ENCODE results near the gene CCDC57. TPM values are rescaled to one million over a fixed set of nuclear protein-coding genes. Genes with fewer than 3 reads are reported as not detected.

The CCDC57 gene
- total RNA-seq, 4 donors from 2014 or later = 27.1 to 79.9 (median 50.9) TPM

DNA sequence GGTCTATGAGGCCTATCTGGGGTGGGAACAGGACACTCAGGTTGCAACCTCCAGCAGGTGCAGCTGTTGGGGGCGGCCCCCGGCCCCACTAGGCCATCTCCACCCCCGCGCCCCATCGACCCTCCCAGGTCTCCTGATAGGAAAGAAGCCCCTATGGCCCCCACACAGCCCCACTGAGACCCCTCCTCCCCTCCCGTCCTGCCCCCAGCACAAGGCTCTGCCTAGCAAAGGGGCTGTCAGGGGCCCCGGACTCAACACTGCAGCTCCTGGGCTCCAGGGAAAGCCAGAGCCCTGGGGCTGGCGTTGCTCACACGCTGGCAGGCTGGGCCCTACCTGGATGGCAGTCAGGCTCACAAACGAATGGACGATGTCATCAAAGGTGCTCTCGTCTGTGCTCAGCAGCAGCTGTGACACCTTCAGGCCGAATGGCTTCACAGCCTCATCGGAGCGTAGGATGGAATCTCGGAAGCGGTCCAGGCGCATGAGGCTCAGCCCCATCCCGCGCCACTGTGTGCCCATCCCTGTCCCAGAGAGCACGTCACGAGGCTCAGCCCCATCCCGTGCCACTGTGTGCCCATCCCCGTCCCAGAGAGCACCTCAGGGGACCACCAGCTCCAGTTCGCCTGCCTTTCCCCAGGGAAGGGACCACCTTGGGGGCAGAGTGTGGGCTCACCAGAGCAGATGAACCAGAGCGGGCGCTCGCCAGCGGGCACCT, 121.9 kb downstream of the CCDC57 start:
- H3K27ac ChIP-seq = no peak overlapping the region
- no peaks in the 10 kb centered on the region for H3K27me3 ChIP-seq
- intact Hi-C loops (cut with DNase I) = no loop called here
- no peaks in the 10 kb centered on the region for H3K4me1 ChIP-seq
- H3K9me3 ChIP-seq = no peaks in the 10 kb centered on the region
- 95 to 98% methylated on average over 8 to 24 of the region's 29 CpGs for WGBS, 2 donors
- TF ChIP-seq POLR2A (IDR thresholded peaks at IDR 0.05) = no peak
- TF ChIP-seq CTCF (IDR thresholded peaks at IDR 0.05) = no peak
- H3K36me3 ChIP-seq = peaks cover 87 to 93% of the 10 kb centered on the region in 2 donors
- H3K4me3 ChIP-seq (replicated peaks in 1 of 3) = no peak overlapping the region
- DNase-seq = no peak

DNA sequence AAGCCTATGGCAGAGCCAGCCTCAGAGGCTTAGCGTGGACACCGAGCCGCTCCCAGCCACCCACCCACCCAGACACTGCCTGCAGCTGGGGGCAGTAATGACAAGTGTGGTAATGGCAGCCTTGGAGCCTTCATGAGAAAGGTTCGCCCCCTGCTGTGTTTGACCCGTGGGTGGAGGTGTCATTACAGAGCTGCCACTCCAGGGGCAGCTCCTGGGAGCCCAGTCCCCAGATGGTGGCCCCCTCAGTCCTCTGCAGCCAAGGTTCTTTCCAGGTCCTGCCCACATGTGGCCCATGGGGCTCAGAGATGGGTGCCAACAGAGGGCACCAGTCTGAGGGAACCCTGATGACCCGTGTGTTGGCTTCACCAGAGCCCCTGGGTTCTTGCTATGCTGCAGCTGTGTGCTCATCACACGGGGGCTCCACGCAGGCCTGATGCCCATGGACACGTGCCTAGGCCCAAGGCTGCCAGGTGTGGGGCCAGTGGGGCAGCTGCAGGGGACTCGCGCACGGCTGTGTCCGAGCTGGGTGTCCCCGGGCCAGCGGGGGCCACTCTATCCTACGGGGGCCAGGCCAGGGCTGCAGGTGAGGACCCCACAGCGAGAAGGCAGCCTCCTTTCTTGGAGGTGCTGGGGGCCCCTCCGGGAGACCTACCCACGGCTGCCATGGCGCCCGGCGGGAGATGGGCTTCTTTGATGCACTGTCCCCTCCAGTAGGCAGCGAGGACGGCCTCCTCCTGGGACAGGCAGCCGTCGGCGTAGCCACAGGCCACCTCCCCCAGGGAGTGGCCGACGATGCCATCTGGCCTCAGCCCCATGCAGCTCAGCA, 122.7 kb downstream of the CCDC57 start:
- Histone ChIP-seq H3K36me3 (peaks cover 87 to 97% of the 10 kb centered on the region in 2 donors), H3K27me3 (no peaks in the 10 kb centered on the region), H3K4me3 (replicated peaks in 1 of 3) (no peak overlapping the region), H3K9me3 (no peaks in the 10 kb centered on the region), H3K27ac (no peak overlapping the region), H3K4me1 (no peaks in the 10 kb centered on the region)
- 93% methylated on average over 10 of the region's 29 CpGs; no CpG with 5 or more reads in 1 of the 2 donors for WGBS, 2 donors
- intact Hi-C loops (cut with DNase I) = no loop called here
- no peak for DNase-seq
- TF ChIP-seq POLR2A (IDR thresholded peaks at IDR 0.05) (no peak), CTCF (IDR thresholded peaks at IDR 0.05) (no peak)

DNA sequence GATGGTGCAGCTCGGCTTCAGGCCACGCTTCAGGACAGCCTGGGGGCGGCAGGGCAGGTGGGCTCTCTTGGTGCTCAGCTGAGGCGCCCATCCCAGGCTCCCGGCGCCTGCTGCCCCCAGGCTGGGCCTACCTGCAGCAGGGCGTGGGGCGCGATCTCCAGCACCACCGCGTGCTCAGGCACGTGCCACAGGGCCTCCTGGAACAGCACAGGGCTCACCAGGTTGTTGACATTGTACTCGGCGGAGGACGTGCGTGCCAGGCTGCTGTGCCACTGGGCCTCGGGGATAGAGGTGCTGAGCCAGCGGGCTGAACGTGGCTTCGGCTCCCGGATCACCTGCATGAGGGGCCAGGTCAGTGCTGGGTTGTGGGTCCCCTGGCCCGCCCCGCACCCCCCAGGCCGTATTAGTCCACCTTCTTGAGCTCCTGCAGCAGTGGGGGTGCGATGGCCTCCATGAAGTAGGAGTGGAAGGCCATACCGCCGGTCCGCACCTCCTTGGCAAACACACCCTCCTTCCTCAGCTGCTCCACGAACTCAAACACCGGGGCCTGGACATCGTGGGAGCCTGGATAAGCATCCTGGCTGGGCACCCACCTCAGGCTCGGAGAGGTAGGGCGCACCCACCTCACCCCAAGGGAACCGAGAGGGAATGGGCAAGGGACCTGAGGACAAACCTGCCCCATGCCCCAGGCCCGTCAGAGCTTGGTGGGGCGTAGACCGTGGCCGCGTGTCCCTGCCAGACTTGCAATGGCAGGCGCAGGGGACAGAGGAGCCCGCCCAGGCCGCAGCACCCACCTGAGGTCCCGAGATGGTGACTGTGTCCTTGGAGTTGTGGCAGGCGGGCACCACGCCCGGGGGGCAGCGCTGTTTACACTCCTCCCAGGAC, 123.6 kb downstream of the CCDC57 start:
- DNase-seq = no peak
- H3K4me3 ChIP-seq (replicated peaks in 1 of 3) = no peak overlapping the region
- H3K27ac ChIP-seq = no peak overlapping the region
- peaks cover 87 to 99% of the 10 kb centered on the region in 2 donors for H3K36me3 ChIP-seq
- WGBS, 2 donors = 96% methylated on average over 9 to 23 of the region's 47 CpGs
- no peaks in the 10 kb centered on the region for H3K4me1 ChIP-seq
- intact Hi-C loops (cut with DNase I) = no loop called here
- no peaks in the 10 kb centered on the region for H3K27me3 ChIP-seq
- H3K9me3 ChIP-seq = no peaks in the 10 kb centered on the region
- TF ChIP-seq CTCF (IDR thresholded peaks at IDR 0.05) (no peak), POLR2A (IDR thresholded peaks at IDR 0.05) (no peak)

DNA sequence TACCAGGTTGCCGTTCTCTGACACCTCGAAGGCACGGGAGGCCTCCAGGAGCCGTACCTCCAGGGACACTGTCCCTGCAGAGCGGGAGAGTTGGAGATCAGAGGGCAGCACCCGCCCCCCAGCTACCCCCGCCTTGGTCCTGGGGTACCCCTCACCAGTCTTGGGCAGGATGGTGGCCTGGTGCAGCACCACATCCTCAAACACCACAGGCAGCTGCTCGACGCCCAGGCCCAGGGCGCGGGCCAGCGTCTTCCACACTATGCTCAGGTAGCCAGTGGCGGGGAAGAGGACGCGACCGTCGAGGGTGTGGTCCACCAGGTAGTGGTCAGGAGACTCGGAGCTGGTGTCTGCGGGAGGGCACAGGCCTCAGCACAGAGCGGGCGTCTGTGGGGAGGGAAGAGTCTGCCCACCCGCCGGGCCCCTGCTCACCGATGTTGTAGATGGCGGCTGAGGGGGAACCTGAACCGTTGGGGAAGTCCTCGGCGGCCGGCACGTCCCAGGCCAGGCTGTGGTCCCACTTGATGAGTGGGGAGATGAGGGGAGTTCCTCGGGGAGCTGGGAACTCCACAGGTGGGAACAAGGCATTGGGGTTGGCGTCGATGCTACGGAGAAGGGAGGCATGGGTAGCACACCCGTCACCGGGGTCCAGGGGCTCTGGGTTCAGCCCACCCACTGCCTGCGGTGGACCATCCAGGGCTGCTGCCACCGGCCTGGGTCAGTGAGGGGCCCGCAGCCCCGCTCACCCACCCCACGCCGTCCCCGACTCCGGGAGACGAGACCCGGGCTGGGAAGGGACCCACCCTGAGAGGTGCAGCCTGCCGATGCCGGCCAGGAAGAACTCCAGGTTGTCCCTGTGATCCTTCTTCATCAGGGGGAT, 124.4 kb downstream of the CCDC57 start:
- Histone ChIP-seq H3K4me3 (replicated peaks in 1 of 3) (no peak overlapping the region), H3K27ac (no peak overlapping the region), H3K36me3 (peaks cover 87 to 99% of the 10 kb centered on the region in 2 donors), H3K9me3 (no peaks in the 10 kb centered on the region), H3K4me1 (no peaks in the 10 kb centered on the region), H3K27me3 (no peaks in the 10 kb centered on the region)
- DNase-seq = no peak
- TF ChIP-seq CTCF (IDR thresholded peaks at IDR 0.05) (no peak), POLR2A (IDR thresholded peaks at IDR 0.05) (no peak)
- intact Hi-C loops (cut with DNase I) = no loop called here
- WGBS, 2 donors = 92 to 95% methylated on average over 24 to 31 of the region's 48 CpGs

Measured in thyroid gland (tissue), 4 donors.